A549 treated with Hydrocortisone at 1 μM for 4 hours (cell line): ENCODE data around the gene ETNK1. TPM values are rescaled to one million over a fixed set of nuclear protein-coding genes. Genes with fewer than 3 reads are reported as not detected.

Experiments
- total RNA-seq: library from RNA; stranded (reverse); fragments of 200-300 nt; extraction: Qiagen RNA extraction; gene quantifications from 5 replicates; pipeline ENCODE4 v1.2.3, GENCODE V29; 2022

The ETNK1 gene, protein sequence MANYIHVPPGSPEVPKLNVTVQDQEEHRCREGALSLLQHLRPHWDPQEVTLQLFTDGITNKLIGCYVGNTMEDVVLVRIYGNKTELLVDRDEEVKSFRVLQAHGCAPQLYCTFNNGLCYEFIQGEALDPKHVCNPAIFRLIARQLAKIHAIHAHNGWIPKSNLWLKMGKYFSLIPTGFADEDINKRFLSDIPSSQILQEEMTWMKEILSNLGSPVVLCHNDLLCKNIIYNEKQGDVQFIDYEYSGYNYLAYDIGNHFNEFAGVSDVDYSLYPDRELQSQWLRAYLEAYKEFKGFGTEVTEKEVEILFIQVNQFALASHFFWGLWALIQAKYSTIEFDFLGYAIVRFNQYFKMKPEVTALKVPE
- 24.5 to 38.1 TPM (median 35.9 TPM) in 5 replicates for total RNA-seq

DNA sequence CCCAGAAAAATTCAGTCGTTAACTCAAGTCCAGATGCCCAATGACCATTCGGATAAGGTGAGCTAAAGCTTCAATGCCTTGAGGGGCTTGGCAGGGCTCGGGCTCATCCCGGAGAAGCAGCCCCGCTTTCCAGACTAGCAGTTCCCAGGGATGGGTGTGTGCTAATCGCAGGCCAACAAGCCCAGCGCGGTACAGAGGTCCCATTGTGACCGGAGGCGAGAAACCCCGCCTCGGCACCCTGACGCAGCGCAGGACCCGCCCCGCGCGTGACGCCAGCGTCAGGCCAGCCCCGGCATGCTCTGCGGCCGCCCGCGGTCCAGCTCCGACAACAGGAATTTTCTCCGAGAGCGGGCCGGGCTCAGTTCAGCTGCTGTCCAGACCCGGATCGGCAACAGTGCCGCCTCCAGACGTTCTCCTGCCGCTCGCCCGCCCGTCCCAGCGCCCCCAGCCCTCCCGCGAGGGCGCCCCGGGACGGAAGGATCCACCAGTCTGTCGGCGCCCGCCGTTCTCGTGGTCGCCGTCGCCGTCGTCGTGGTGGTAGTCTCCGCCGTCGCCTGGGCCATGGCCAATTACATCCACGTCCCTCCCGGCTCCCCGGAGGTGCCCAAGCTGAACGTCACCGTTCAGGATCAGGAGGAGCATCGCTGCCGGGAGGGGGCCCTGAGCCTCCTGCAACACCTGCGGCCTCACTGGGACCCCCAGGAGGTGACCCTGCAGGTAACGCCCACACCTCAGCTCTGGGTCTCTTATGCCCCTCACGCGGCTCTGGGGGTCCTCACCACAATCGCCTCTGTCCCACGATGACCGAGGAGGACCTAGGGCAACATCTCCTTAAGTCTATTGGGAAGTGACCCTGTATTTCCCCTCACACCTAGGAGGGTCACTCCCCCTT is at the start of gene ETNK1:
Gene ETNK1 (plus strand): TSS at position 302 of the 892 bp plus-strand sequence. CDS start 260 bp downstream, at position 562.

Other genes with a start within 250 kb of the ETNK1 start
- 10.3 to 15.4 TPM (median 13.4 TPM) in 5 replicates for gene C2CD5, start 80.6 kb upstream of the ETNK1 start, total RNA-seq